Activated CD4-positive, alpha-beta T cell treated with anti-CD3 and anti-CD28 coated beads, Interleukin-2, amount 50 U/mL, for 1 hour (primary cell): ENCODE results near the gene NPHS1.
A peak's percentile ranks its signal among the peaks of the same experiment; 100 is the strongest.

Source experiments
- DNase-seq: peaks from one replicate; pipeline ENCODE4 v3.0.0-alpha.2; 2020

The NPHS1 gene, protein sequence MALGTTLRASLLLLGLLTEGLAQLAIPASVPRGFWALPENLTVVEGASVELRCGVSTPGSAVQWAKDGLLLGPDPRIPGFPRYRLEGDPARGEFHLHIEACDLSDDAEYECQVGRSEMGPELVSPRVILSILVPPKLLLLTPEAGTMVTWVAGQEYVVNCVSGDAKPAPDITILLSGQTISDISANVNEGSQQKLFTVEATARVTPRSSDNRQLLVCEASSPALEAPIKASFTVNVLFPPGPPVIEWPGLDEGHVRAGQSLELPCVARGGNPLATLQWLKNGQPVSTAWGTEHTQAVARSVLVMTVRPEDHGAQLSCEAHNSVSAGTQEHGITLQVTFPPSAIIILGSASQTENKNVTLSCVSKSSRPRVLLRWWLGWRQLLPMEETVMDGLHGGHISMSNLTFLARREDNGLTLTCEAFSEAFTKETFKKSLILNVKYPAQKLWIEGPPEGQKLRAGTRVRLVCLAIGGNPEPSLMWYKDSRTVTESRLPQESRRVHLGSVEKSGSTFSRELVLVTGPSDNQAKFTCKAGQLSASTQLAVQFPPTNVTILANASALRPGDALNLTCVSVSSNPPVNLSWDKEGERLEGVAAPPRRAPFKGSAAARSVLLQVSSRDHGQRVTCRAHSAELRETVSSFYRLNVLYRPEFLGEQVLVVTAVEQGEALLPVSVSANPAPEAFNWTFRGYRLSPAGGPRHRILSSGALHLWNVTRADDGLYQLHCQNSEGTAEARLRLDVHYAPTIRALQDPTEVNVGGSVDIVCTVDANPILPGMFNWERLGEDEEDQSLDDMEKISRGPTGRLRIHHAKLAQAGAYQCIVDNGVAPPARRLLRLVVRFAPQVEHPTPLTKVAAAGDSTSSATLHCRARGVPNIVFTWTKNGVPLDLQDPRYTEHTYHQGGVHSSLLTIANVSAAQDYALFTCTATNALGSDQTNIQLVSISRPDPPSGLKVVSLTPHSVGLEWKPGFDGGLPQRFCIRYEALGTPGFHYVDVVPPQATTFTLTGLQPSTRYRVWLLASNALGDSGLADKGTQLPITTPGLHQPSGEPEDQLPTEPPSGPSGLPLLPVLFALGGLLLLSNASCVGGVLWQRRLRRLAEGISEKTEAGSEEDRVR (N-terminal part only)

GRCh38 chr19:35852029-35852780 lies at the start of gene NPHS1:
NPHS1 (minus strand) TSS chr19:35852504; CDS start chr19:35851837, 667 bp downstream.
- no peak for DNase-seq

DNA sequence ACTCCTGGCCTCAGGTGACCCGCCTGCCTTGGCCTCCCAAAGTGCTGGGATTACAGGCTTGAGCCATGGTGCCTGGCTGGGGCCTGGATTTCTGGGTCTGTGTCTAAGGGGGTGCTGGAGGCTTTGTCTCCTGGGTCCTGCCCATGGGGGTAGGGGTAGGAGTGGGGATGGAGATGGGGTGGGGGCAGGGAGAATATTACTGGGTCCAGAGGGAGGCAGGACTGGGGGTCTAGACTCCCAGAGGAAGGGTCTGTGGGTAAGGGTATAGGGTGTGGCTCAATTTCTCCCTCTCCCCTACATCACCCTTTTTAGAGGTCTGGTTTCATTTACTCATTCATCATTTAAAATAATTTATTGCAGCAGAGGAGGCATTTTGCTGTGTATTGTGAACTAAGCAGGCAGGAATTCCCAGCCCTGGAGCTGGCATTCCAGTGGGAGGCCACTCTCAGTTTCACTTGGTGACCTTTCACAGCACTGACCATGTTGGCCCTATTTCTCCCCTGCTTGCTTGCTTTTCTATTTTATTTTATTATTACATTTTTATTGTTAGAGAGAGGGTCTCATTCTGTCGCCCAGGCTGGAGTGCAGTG lies 48.8 kb upstream of the NPHS1 start:
- DNase-seq, result no peak

GRCh38 chr19:35899547-35900214 lies 47.4 kb upstream of the NPHS1 start:
- peak; percentile 88 for DNase-seq

GRCh38 chr19:35898499-35898809 lies 46.1 kb upstream of the NPHS1 start:
- no peak for DNase-seq

DNA sequence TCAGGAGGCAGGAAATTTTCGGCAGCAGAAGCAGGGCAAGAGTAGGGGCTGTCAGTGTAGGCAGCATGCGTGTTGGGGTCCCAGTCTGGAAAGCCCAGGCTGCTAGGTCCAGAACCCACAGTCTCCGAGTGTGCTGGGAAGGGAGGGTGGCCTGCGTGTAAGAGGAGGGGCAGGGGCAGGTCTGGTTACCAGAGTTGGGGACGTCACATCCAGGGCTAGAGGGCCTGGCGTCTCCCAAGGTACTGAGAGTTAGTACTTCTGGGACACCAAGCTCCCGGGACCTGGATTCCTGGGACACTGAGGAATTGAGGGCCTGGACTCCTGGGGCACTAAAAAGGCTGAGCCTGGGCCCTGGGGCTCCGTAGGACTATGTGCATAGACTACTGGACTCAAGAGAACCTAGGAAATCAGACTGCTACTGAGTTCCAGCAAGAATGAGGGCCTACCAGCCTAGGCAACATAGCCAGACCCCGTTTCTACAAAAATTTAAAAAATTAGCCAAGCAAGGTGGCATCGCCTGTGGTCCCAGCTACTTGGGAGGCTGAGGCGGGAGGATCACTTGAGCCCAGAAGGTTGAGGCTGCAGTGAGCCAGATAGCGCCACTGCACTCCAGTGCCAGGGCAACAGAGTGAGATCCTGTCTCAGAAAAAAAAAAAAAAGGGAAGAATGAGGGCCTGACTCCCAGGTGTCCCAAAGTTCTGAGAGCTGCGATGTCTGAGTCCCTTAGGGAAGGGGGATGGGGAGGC lies 45.6 kb upstream of the NPHS1 start:
- DNase-seq, result no peak

DNA sequence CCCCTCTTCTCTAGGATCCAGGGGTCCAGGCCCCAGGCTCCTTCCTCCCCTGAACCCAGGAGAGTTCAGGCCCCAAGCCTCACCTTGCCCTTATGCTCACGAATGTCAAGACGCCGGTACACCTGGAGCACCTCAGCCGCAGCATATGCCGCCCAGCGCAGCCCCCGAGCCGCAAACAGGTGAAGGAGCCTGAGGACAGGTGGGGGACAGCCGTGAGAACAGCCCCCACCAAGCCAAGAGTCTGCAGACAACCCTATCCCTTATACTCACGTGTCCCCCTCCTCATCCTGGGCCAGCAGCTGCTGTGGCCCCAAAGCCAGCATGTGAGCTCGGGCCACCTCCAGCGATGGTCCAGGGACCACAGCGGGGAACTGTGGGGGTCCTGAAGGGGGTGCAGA lies 44.3 kb upstream of the NPHS1 start:
- DNase-seq, result no peak

DNA sequence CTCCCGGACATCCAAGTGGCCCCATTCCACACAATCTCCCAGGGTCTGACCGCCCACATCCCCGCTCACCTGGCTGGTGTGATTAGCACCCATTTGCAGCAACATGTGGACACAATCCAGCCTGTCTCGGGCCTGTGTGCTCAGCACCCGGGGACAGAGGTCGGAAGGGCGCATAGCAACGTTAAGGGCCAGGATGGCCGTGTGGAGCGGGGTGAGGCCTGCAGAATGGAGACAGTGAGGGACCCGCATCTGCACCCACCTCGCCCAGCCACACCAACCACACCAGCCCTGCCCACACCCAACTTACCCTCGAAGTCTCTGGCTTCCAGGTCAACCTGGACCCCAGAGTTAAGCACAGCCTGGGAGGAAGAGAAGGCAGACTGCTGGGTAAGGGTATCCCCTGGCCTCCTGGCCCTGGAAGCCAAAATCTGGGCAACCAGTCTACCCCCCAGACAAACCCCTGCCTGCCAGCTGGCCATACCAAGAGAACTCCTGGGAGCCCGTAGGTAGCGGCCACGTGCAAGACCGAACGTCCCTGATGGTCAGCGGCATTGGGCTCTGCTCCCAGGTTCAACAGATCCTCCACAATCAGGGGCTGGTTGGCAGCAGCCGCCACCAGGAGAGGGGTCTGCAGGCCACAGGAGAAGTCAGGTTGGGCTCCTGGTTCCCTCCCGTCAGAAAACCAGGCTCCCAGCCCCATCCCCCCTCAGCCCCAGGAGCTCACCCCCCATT lies 43.8 kb upstream of the NPHS1 start:
- DNase-seq, result no peak

DNA sequence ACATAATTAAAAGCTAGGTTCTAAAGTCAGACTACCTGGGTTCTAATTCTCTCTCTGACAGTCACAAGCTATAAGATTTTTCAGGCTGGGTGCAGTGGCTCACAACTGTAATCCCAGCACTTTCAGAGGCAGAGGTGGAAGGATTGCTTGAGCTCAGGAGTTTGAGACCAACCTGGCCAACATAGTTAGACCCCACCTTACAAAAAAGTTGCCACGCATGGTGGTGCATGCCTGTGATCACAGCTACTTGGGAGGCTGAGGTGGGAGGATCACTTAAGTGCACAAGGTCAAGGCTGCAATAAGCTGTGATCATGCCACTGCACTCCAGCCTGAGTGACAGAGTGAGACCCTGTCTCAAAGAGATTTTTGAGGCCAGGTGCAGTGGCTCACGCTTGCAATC lies 42.0 kb upstream of the NPHS1 start:
- DNase-seq, result no peak

DNA sequence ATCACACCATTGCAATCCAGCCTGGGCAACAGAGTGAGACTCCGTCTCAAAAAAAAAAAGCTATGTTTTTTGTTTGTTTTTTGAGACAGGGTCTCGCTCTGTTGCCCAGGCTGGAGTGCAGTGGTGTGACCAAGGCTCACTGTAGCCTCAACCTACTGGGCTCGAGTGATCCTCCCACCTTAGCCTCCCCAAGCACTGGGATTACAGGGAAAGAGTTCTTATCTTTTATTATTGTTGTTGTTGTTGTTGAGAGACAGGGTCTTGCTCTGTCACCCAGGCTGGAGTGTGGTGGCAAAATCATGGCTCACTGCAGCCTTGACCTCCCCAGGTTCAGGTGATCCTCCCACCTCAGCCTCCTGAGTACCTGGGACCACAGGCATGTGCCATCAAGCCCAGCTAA lies 39.5 kb upstream of the NPHS1 start:
- peak; percentile 23 for DNase-seq

DNA sequence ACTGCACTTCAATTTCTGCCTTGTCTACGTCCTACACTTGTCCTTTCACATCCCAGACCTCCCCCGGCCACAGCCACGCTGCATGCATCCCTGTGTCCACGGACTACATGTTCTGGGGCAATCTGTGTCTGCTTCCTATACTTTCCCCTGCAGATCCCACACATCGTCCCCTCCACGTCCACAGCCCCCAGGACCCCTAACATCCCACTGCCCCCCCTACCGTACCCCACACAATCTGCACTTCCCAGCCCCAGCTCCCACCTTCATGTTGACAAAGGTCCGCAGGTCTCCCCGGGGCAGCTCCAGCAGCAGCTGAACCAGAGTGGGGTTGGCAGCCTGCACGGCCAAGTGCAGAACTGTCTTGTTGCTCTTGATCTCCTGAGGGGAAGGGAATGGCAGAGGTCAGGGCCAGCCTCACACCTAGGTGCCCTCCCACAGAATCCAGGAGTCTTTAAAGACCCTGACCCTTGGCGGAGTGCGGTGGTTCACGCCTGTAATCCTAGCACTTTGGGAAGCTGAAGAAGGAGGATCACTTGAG lies 37.9 kb upstream of the NPHS1 start:
- peak; percentile 27 for DNase-seq

DNA sequence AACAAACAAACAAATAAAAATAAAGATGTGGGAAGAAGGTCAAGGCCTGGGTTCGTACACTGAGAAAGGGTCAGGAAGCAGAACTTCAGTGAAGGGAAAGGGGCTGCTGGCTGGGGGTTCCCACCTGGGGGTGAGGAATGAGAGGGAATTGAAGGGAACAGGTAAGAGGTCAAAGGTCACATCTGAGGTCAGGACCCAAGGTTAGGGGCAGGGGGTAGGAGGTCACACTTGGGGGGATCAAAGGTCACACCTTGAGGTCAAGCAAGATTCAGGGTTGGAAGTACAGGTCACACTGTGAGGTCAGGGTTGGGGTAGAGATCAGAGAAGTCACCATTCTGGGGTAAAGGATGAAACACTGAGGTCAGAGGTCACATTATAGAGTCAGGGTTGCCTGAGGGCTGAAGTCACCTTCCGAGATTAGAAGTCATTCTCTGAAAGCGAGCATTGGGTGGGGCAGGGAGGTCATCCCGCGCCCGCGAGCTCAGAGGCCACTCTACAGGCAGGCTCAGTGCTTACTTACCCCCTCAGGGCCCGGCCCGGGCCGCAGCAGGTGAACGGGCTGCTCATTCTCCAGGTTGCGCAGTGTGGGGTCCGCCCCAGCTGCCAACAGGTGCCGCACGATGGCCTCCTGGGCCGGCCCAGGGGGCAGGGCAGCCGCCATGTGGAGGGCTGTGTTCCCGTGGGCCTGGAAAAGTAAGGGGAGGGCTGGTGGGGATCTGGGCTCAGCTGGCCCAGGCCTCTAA lies 37.2 kb upstream of the NPHS1 start:
- no peak for DNase-seq

DNA sequence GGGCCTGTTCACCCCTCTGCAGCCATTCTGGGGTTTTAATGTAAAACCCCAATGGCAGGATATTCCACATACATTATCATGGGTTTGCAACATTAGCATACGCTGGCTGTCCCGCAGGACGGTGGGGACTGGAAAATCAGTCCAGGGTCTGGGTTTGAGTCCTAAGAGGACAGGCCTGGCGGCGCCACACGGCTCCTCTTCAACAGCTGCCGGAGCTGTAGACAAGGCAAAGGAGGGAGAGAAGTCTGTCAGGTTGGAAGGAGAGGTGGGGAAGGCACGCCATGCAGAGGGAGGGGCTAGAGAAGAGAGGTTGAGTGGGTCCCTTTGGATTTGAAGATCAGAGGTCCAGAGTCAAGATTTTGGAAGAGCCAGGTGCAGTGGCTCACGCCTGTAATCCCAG lies 36.1 kb upstream of the NPHS1 start:
- no peak for DNase-seq

DNA sequence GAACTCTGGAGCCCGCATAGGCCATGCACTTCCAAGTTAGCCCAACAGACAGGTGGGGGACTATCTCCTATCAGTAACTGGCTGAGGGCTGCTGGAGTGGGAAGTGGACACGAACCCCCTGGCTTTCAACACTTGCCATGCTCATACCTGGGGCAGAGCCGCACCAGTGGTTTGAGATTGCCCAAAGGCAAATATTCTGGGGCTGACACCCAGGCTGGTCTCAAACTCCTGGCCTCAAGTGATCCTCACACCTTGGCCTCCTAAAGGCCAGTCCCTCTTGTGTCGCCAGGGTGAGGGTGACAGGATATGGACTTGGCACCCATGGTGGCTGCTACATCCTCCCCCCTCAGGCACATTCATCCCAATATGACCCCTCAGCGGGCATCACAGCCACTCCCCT lies 34.9 kb upstream of the NPHS1 start:
- no peak for DNase-seq

- DNase-seq, result no peak
Observed at GRCh38 chr19:35885904-35886303, 33.6 kb upstream of the NPHS1 start.

DNA sequence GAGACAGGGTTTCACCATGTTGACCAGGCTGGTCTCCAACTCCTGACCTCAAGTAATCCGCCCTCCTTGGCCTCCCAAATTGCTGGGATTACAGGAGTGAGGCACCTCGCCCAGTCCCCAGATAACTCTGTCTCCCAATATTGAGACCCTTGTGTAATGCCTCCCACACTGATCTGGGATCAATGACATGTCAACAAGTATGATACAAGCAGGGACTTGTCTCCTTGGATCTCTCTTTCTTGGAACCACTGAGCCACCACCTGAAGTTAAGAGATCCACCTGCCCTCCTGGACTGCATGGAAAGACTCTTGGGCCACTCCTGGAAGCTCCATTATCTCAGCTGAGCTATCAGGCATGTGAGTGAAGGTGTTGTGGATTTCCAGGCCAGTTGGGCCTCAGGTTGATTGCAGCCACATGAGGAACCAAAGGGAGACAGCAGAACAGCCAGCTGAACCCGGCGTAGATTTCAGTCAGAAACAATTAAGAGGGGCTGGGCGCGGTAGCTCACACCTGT lies 33.0 kb upstream of the NPHS1 start:
- DNase-seq, result peak; percentile 16

DNA sequence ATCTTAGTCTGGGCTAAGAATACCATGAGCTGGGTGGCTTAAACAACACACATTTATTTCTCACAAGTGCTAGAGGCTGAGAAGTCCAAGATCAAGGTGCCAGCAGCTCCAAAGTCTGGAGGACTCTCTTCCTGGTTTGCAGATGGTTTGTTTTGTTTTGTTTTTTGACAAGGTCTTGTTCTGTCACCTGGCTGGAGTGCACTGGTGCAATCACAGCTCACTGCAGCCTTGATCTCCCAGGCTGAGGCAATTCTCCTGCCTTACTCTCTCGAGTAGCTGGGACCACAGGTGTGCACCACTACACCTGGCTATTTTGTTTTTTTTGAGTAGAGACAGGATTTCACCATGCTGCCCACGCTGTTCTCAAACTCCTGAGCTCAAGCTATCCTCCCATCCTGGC lies 31.6 kb upstream of the NPHS1 start:
- DNase-seq, result no peak

DNA sequence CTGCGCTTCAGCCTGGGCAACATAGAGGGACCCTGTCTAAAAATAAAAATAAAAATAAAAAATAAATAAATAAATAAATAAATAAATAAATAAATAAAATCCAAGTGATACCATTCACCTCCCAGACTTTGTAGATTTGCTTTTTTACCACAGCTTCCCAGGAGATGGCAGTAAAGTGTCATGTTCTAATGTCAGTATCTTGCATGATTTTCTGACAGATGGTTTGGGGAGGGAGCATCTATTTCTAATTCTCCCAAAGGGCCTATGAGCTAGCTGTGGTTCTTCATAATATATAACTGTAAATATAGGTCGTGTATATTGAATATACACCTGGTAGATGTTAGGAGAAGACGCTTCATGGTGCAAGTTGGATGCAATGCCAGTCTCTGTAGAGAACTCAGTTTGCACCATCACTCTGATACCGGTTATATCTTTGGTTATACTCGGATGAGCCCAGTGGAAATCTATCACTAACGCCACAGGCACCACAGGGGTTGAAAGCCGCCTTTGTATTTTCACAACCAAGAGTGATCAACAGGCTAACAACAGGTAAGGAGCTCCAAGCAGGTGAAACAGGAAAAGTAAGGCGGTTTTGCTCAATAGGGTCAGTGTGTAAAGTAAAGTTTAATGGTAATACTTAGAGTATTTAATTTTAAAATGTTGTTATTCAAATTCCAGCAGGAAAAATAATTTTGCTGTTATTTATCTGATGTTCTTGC lies 30.0 kb upstream of the NPHS1 start:
- DNase-seq, result no peak

GRCh38 chr19:35879770-35880317 lies 27.5 kb upstream of the NPHS1 start:
- peak; percentile 71 for DNase-seq
